Endothelial cell of umbilical vein (primary cell): ENCODE results near the gene XIRP2. TPM values are rescaled to one million over a fixed set of nuclear protein-coding genes. Genes with fewer than 3 reads are reported as not detected.

Source experiments
- BruUV-seq: library from RNA; stranded (reverse); fragments of 400-500 nt; replicated peaks from 2 replicates; lab custom pipeline; 2021; lab: Mats Ljungman, UMichigan
- CTCF ChIA-PET: fragments of 300-600, 350-600 bp; sonication (Branson Sonifier 250); formaldehyde crosslinking; loops from one replicate; lab custom pipeline; 2021; ENCODE audit warnings: antibody characterized with exemption, inconsistent platforms; lab: Charles Lee
- POLR2A ChIA-PET: fragments of 300-600, 350-600 bp; sonication (Branson Sonifier 250); formaldehyde crosslinking; loops from one replicate; lab custom pipeline; 2021; ENCODE audit warnings: antibody characterized with exemption, inconsistent platforms; lab: Charles Lee
- DNase-seq: peaks from one replicate; pipeline ENCODE4 v3.0.0-alpha.2; 2011; ENCODE audit warnings: low read depth, low spot score
- FAIRE-seq: peaks from 2 replicates; lab custom pipeline; 2011; peaks lifted over from hg19 to GRCh38; lab: Jason Lieb, UNC
- H2AFZ ChIP-seq: 2 replicates; pipeline ENCODE4 v1.6.0; 2012; ENCODE audit warnings: low read depth, low read length, control low read depth, inconsistent platforms
- H3K27ac ChIP-seq: 2 replicates; pipeline ENCODE4 v1.5.1; 2011; ENCODE audit warnings: low read depth, mild to moderate bottlenecking, control low read depth, low read length, moderate library complexity; ENCODE audit not compliant: insufficient read depth
- H3K27me3 ChIP-seq, 2 experiments: 2 replicates each; pipeline versions ENCODE4 v1.6.0 to v1.6.1; 2011; ENCODE audit warnings: low read length in 2 of 2, mixed read lengths in 1 of 2; ENCODE audit not compliant: control insufficient read depth in 2 of 2, insufficient read depth in 2 of 2
- H3K36me3 ChIP-seq, 2 experiments: 2 replicates in 1 of 2; 3 replicates in 1 of 2; pipeline ENCODE4 v1.5.1; 2011; ENCODE audit warnings: low read length in 2 of 2, mild to moderate bottlenecking in 1 of 2, moderate library complexity in 1 of 2; ENCODE audit not compliant: control insufficient read depth in 2 of 2, insufficient read depth in 2 of 2; ENCODE audit errors: extremely low read depth in 1 of 2
- H3K4me1 ChIP-seq: 3 replicates; pipeline ENCODE4 v1.5.1; 2011; ENCODE audit warnings: mild to moderate bottlenecking, low read length; ENCODE audit not compliant: control insufficient read depth, insufficient read depth; ENCODE audit errors: extremely low read depth
- H3K4me2 ChIP-seq: 2 replicates; pipeline ENCODE4 v1.6.1; 2011; ENCODE audit warnings: low read length, control low read depth, mixed read lengths; ENCODE audit not compliant: insufficient read depth
- H3K4me3 ChIP-seq, 3 experiments: fragments of 200-600 bp in 1 of 3; sonication (generic), shearing (Covaris generic) in 1 of 3; replicated peaks in 1 of 3; 2 replicates each; pipeline ENCODE4 v1.5.1; 2011 to 2016; ENCODE audit warnings: control low read depth in 3 of 3, low read length in 3 of 3, mild to moderate bottlenecking in 2 of 3, inconsistent platforms in 1 of 3, low read depth in 1 of 3, moderate library complexity in 1 of 3; ENCODE audit not compliant: insufficient read depth in 1 of 3
- H3K79me2 ChIP-seq: 2 replicates; pipeline ENCODE4 v1.6.0; 2012; ENCODE audit warnings: low read length, inconsistent platforms; ENCODE audit not compliant: control insufficient read depth, insufficient read depth
- H3K9ac ChIP-seq: replicated peaks from 2 replicates; pipeline ENCODE3; 2011; ENCODE audit warnings: low read length, control low read depth; ENCODE audit not compliant: insufficient read depth; ENCODE audit errors: extremely low read depth
- H3K9me1 ChIP-seq: replicated peaks from 3 replicates; pipeline ENCODE4 v1.6.0; 2011; ENCODE audit warnings: mild to moderate bottlenecking, low read length; ENCODE audit not compliant: control insufficient read depth, insufficient read depth; ENCODE audit errors: extremely low read depth
- H3K9me3 ChIP-seq: replicated peaks from 2 replicates; pipeline ENCODE4 v1.5.1; 2012; ENCODE audit warnings: low read length, inconsistent platforms; ENCODE audit not compliant: control insufficient read depth, insufficient read depth
- H4K20me1 ChIP-seq: replicated peaks from 2 replicates; pipeline ENCODE3; 2011; ENCODE audit warnings: mild to moderate bottlenecking, low read length; ENCODE audit not compliant: control insufficient read depth, insufficient read depth; ENCODE audit errors: extremely low read depth
- CTCF ChIP-seq, 2 donors: IDR thresholded peaks; 1 replicate in 1 of 2; 2 replicates in 1 of 2; pipeline ENCODE4 v1.5.1; 2011; ENCODE audit warnings: low read length in 2 of 2, mild to moderate bottlenecking in 2 of 2, moderate library complexity in 2 of 2, control low read depth in 1 of 2, inconsistent platforms in 1 of 2, low read depth in 1 of 2; ENCODE audit not compliant: insufficient read depth in 1 of 2; ENCODE audit errors: extremely low read depth in 1 of 2
- EZH2 ChIP-seq: IDR thresholded peaks from 2 replicates; pipeline ENCODE4 v1.6.1; 2012; ENCODE audit warnings: borderline replicate concordance, low read depth, mild to moderate bottlenecking, moderate library complexity, low read length, inconsistent platforms; ENCODE audit not compliant: severe bottlenecking
- FOS ChIP-seq: IDR thresholded peaks from 2 replicates; pipeline ENCODE4 v1.6.1; 2011; ENCODE audit warnings: mild to moderate bottlenecking, low read length, moderate library complexity, borderline replicate concordance; ENCODE audit not compliant: insufficient read depth
- GATA2 ChIP-seq: IDR thresholded peaks from 2 replicates; pipeline ENCODE4 v1.7.0; 2011; ENCODE audit warnings: low read depth, mild to moderate bottlenecking, moderate library complexity, mixed read lengths, low read length; ENCODE audit not compliant: insufficient read length, insufficient read depth
- JUN ChIP-seq: IDR thresholded peaks from 2 replicates; pipeline ENCODE4 v1.6.1; 2011; ENCODE audit warnings: borderline replicate concordance, low read depth; ENCODE audit not compliant: insufficient read length, insufficient read depth
- MAX ChIP-seq: IDR thresholded peaks from 2 replicates; pipeline ENCODE4 v1.6.1; 2011; ENCODE audit not compliant: insufficient read depth, insufficient read length
- MYC ChIP-seq: IDR thresholded peaks from one replicate; pipeline ENCODE4 v1.6.1; 2011; ENCODE audit warnings: mild to moderate bottlenecking, low read depth, low read length
- POLR2A ChIP-seq: IDR thresholded peaks from 2 replicates; pipeline ENCODE4 v1.6.1; 2012; ENCODE audit warnings: low read depth, mild to moderate bottlenecking, control low read depth, low read length
- POLR2AphosphoS5 ChIP-seq: IDR thresholded peaks from 2 replicates; pipeline ENCODE4 v1.6.1; 2012; ENCODE audit warnings: low read depth, mild to moderate bottlenecking, control low read depth, low read length, moderate library complexity; ENCODE audit not compliant: insufficient read depth
- dilution Hi-C: fragments of 300-500 bp; cut with MboI; formaldehyde crosslinking; loops from one replicate; pipeline ENCODE4 v1.15.0; 2019; ENCODE audit warnings: low sequenced_read_pairs; ENCODE audit not compliant: extremely low pct_ligation_motif_present
- intact Hi-C: fragments of 100-400 bp; cut with micrococcal nuclease; formaldehyde crosslinking; loops from one replicate; pipeline ENCODE4 v1.10.0; 2022
- polyA plus RNA-seq, 4 experiments: library from polyadenylated mRNA; depleted of rRNA in 3 of 4; stranded (reverse) in 3 of 4; unstranded in 1 of 4; fragments of >200 nt; gene quantifications; 2 replicates each; pipeline versions ENCODE4 v1.2.1 to v1.2.3, GENCODE V29; 2011 to 2012; ENCODE audit warnings: missing spikeins in 1 of 4
- total RNA-seq: library from RNA; stranded (reverse); gene quantifications from 2 replicates; pipeline ENCODE4 v1.2.3, GENCODE V29; 2021

Gene XIRP2
- total and polyA plus RNA-seq, 2 donors (not counting 3 experiments of a cell fraction or from before 2014, with no cell fraction given): 0.08 to 0.66 TPM

DNA sequence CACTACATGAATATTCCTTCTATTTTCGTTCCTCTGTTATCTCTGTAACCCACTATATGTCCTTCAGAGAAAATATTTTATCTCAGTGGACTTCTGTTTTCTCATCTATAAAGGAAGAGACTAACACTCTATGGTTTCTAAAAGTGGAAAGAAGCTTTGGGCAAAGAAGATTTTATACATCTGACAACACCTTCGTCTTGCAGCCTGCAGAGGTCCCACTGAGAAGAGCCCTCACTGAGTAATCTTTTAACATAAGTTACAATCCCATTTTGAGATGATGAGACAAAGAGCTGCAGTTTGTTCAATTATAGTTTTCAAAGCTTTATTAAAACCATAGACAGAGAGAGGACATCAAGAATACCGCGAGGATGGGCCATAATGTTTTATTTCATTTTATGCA is 28.7 kb downstream of the XIRP2 start:
- no peaks in the 10 kb centered on the region for H3K36me3 ChIP-seq
- no peak overlapping the region for H3K4me3 ChIP-seq
- no peak for DNase-seq
- dilution Hi-C loops (no loop called here), intact Hi-C loops (no loop called here)
- no peaks in the 10 kb centered on the region for H3K4me1 ChIP-seq
- no peaks in the 10 kb centered on the region for H4K20me1 ChIP-seq
- FAIRE-seq: no peak
- no peak overlapping the region for H2AFZ ChIP-seq
- no TSS peak for BruUV-seq
- no peak overlapping the region for H3K27ac ChIP-seq
- ChIA-PET POLR2A (no interaction called here), CTCF (no interaction called here)
- H3K27me3 ChIP-seq: no peaks in the 10 kb centered on the region
- TF ChIP-seq GATA2: no peak
- TF ChIP-seq MYC: no peak
- TF ChIP-seq CTCF (IDR thresholded peaks at IDR 0.05; ENCODE audit: extremely low read depth in 1 of 2, insufficient read depth in 1 of 2, low read depth in 1 of 2, low read length in 2 of 2): no peak
- TF ChIP-seq FOS: no peak
- TF ChIP-seq MAX: no peak
- no peak for TF ChIP-seq EZH2
- no peak for TF ChIP-seq POLR2AphosphoS5
- no peak for TF ChIP-seq POLR2A
- no peak for TF ChIP-seq JUN
- H3K4me2 ChIP-seq: no peak overlapping the region
- no peaks in the 10 kb centered on the region for H3K79me2 ChIP-seq
- H3K9ac ChIP-seq: no peak overlapping the region
- H3K9me3 ChIP-seq: no peaks in the 10 kb centered on the region
- no peaks in the 10 kb centered on the region for H3K9me1 ChIP-seq
